Stomach (tissue), 19 donors: Measurements from ENCODE around the gene ZNF587B. TPM values are rescaled to one million over a fixed set of nuclear protein-coding genes. Genes with fewer than 3 reads are reported as not detected.

ENCODE experiments used
- DNase-seq, 2 donors: peaks; one replicate each; pipeline versions ENCODE4 v3.0.0 to v3.0.0-alpha.2; 2013 to 2019
- H3K27ac ChIP-seq, 5 donors: fragments of 200-600 bp in 4 of 5; sonication (generic) in 4 of 5; one replicate each; pipeline ENCODE4 v1.5.1; 2013 to 2019; ENCODE audit warnings: mild to moderate bottlenecking in 1 of 5, moderate library complexity in 1 of 5
- H3K27me3 ChIP-seq, 3 donors: fragments of 200-600 bp; sonication (generic); one replicate each; pipeline ENCODE4 v1.5.1; 2017 to 2019; ENCODE audit warnings: mixed run types in 1 of 3
- H3K36me3 ChIP-seq, 4 donors: fragments of 200-600 bp; sonication (generic); 1 replicate in 3 of 4; 2 replicates in 1 of 4; pipeline ENCODE4 v1.5.1; 2016 to 2019
- H3K4me1 ChIP-seq, 4 donors: fragments of 200-600 bp; sonication (generic); one replicate each; pipeline ENCODE4 v1.5.1; 2016 to 2019
- H3K4me3 ChIP-seq, 4 donors: fragments of 200-600 bp; sonication (generic) in 3 of 4; one replicate each; pipeline ENCODE4 v1.5.1; 2016 to 2019; ENCODE audit warnings: mild to moderate bottlenecking in 1 of 4
- H3K9me3 ChIP-seq, 4 donors: fragments of 200-600 bp; sonication (generic); one replicate each; pipeline ENCODE4 v1.5.1; 2016 to 2019
- CTCF ChIP-seq, 7 experiments: fragments of 450-650 bp in 4 of 7; fragments of 200-600 bp in 3 of 7; sonication (generic) in 3 of 7; IDR thresholded peaks; one replicate each; pipeline ENCODE4 v1.5.1; 2016 to 2019; ENCODE audit warnings: antibody characterized with exemption in 7 of 7, control low read depth in 2 of 7, mild to moderate bottlenecking in 1 of 7
- EP300 ChIP-seq: sonication (generic); formaldehyde crosslinking; IDR thresholded peaks from one replicate; pipeline ENCODE4 v1.6.1; 2017; ENCODE audit warnings: antibody characterized with exemption
- POLR2A ChIP-seq, 4 donors: fragments of 450-650 bp; IDR thresholded peaks; one replicate each; pipeline ENCODE4 v1.6.1; 2016; ENCODE audit warnings: antibody characterized with exemption in 4 of 4, control low read depth in 2 of 4, mild to moderate bottlenecking in 1 of 4, moderate library complexity in 1 of 4
- POLR2AphosphoS5 ChIP-seq, 3 donors: sonication (generic); formaldehyde crosslinking; IDR thresholded peaks; one replicate each; pipeline ENCODE4 v1.6.1; 2016; ENCODE audit warnings: antibody characterized with exemption in 3 of 3
- WGBS, 5 donors: extraction: QIAGEN DNeasy Blood & Tissue Kit in 3 of 5; methylation state at CpG; one replicate each; pipeline versions ENCODE4 v1.1.5 to v1.1.7; 2013 to 2018; 5-methylcytosine and 5-hydroxymethylcytosine counted together
- intact Hi-C: fragments of 100-400 bp; cut with DNase I; formaldehyde crosslinking; loops from one replicate; pipeline ENCODE4 v1.15.1; 2023; ENCODE audit warnings: low total_unique reads
- long read RNA-seq, 10 donors: transcript quantifications; one replicate each; lab custom pipeline, GENCODE V29; 2026
- polyA plus RNA-seq, 3 donors: library from polyadenylated mRNA; stranded (reverse); fragments of 200-250 nt; gene quantifications; one replicate each; pipeline ENCODE4 v1.2.3, GENCODE V29; 2013
- total RNA-seq, 5 donors: library from RNA; depleted of rRNA; stranded (reverse); fragments of >200 nt; gene quantifications; one replicate each; pipeline versions ENCODE4 v1.1.0 to v1.2.3, GENCODE V29; 2014 to 2016
- donor health status: healthy with polysubstance abuse.
- donor health status: Bipolar disorder and iron deficiency.
- donor health status: healthy.

The ZNF587B gene
- total RNA-seq, result 10 to 100 TPM in 4 of 5 donors, not detected in 1; 10.4 to 60.6 (median 18.4) TPM
- polyA plus RNA-seq, result 1 to 10 TPM; 3.0 to 5.2 (median 3.4) TPM
- long read RNA-seq, donor 1, partial matches to known transcripts, result 0 of 1 reads
- long read RNA-seq, donor 1, other reads (novel, unspliced or antisense), result 0 of 1 reads
- long read RNA-seq, donor 2, result 0 reads
- long read RNA-seq, donor 3, result 0 reads
- long read RNA-seq, donor 4, result 0 reads
- long read RNA-seq, donor 5, result 0 reads
- long read RNA-seq, donor 6, partial matches to known transcripts, result 0 of 2 reads
- long read RNA-seq, donor 6, other reads (novel, unspliced or antisense), result 0 of 2 reads
- long read RNA-seq, donor 7, result 0 reads
- long read RNA-seq, donor 8, result 0 reads
- long read RNA-seq, donor 9, partial matches to known transcripts, result 0 of 2 reads
- long read RNA-seq, donor 9, other reads (novel, unspliced or antisense), result 0 of 2 reads
- long read RNA-seq, donor 10, partial matches to known transcripts, result 0 of 1 reads
- long read RNA-seq, donor 10, other reads (novel, unspliced or antisense), result 0 of 1 reads

DNA sequence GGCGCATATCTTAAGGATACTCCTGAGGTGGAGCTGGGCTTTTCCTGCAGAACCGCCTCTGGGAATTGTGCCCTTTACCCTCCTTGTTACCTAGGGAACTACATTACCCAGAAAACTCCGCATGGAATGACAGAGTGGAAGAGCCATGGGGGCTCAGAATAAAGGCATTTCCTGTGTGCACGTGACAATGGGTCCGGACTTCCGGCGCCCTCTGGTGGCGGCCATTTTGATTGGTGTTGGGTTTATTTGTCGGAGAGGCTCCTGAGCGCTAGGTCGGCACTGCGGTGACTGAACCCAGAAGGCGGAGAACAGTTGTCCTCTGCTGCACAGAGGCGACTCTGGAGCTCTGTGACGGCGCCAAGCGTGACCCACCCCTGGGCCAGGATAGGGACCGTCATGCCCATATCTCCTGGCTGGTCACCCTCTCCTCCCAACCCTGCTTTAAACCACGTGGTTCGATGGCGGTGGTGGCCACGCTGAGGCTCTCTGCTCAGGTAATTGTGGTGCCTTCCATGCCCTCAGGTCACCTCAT lies at the start of gene ZNF587B:
TSS of gene ZNF587B (plus strand) at position 229 of the 532 bp plus-strand sequence. CDS start at position 459, 230 bp downstream.
- intact Hi-C loops, result no loop called here
- Histone ChIP-seq H3K27me3 (no peaks in the 10 kb centered on the region), H3K27ac (peak within 1 kb of the TSS in 4 of 5 donors; percentile 13 to 67 (median 52)), H3K36me3 (peaks cover 0 to 15% (median 8%) of the 10 kb centered on the region in 4 donors), H3K4me3 (peak within 1 kb of the TSS; percentile 40 to 44 (median 40)), H3K9me3 (no peaks in the 10 kb centered on the region), H3K4me1 (peaks cover 7 to 36% (median 20%) of the 10 kb centered on the region in 4 donors)
- TF ChIP-seq POLR2A (IDR thresholded peaks at IDR 0.05) (no peak), EP300 (no peak), POLR2AphosphoS5 (IDR thresholded peaks at IDR 0.05) (peak in 1 of 3 donors; percentile 55), CTCF (IDR thresholded peaks at IDR 0.05) (peak in 4 of 7 experiments; percentile 7 to 29 (median 13))
- WGBS, 5 donors, result 31 to 40% (median 38%) methylated on average over 16 to 22 of the region's 22 CpGs
- peak; percentile 51 to 91 for DNase-seq

GRCh38 chr19:57786286-57786685 lies 43.8 kb upstream of the ZNF587B start:
- TF ChIP-seq POLR2AphosphoS5 (IDR thresholded peaks at IDR 0.05) (no peak), POLR2A (IDR thresholded peaks at IDR 0.05) (no peak), EP300 (no peak), CTCF (IDR thresholded peaks at IDR 0.05) (no peak)
- H3K36me3 ChIP-seq, result peaks cover 17 to 98% (median 77%) of the 10 kb centered on the region in 4 donors
- no peak overlapping the region for H3K27ac ChIP-seq
- no peak overlapping the region for H3K4me3 ChIP-seq
- DNase-seq, result no peak
- no peaks in the 10 kb centered on the region for H3K27me3 ChIP-seq
- intact Hi-C loops, result no loop called here
- 92 to 97% (median 94%) methylated on average over 21 to 38 of the region's 38 CpGs for WGBS, 5 donors
- H3K9me3 ChIP-seq, result peaks cover 14 to 97% (median 90%) of the 10 kb centered on the region in 4 donors
- H3K4me1 ChIP-seq, result no peaks in the 10 kb centered on the region

DNA sequence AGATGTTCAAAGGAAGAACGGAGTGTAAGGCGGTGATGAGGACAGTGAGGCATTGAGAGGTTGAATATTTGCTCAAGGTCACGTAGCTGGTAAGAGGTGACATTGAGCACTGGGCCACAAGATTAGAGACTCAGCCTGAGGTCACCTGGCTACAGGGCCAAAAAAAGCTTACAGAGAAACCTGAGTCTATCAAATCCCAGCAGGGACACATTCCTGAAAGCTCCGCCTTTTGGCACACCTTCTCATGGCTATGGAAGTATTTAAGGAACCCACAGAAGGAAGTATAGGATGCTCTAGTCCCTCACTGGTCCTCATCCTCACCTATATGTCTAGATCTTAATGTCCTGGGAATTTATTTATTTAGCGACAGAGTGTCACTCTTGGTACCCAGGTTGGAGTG lies 43.2 kb upstream of the ZNF587B start:
- intact Hi-C loops, result no loop called here
- peaks cover 14 to 91% (median 83%) of the 10 kb centered on the region in 4 donors for H3K9me3 ChIP-seq
- no peak overlapping the region for H3K27ac ChIP-seq
- 84 to 97% (median 91%) methylated on average over 5 of the region's 5 CpGs for WGBS, 5 donors
- H3K4me3 ChIP-seq, result no peak overlapping the region
- no peaks in the 10 kb centered on the region for H3K4me1 ChIP-seq
- no peak for TF ChIP-seq POLR2AphosphoS5 (IDR thresholded peaks at IDR 0.05)
- TF ChIP-seq CTCF (IDR thresholded peaks at IDR 0.05), result no peak
- no peak for TF ChIP-seq EP300
- TF ChIP-seq POLR2A (IDR thresholded peaks at IDR 0.05), result no peak
- no peaks in the 10 kb centered on the region for H3K27me3 ChIP-seq
- peaks cover 12 to 98% (median 77%) of the 10 kb centered on the region in 4 donors for H3K36me3 ChIP-seq
- DNase-seq, result no peak

- no peak overlapping the region for H3K4me3 ChIP-seq
Measured at GRCh38 chr19:57788114-57788692, 41.9 kb upstream of the ZNF587B start.

More at GRCh38 chr19:57788114-57788692, 41.9 kb upstream of the ZNF587B start:
- peaks cover 21 to 98% (median 79%) of the 10 kb centered on the region in 4 donors for H3K36me3 ChIP-seq
- intact Hi-C loops, result no loop called here
- H3K9me3 ChIP-seq, result peaks cover 14 to 79% (median 71%) of the 10 kb centered on the region in 4 donors
- H3K27ac ChIP-seq, result no peak overlapping the region
- DNase-seq, result no peak
- TF ChIP-seq EP300 (no peak), CTCF (IDR thresholded peaks at IDR 0.05) (no peak), POLR2AphosphoS5 (IDR thresholded peaks at IDR 0.05) (no peak), POLR2A (IDR thresholded peaks at IDR 0.05) (no peak)
- no peaks in the 10 kb centered on the region for H3K4me1 ChIP-seq
- H3K27me3 ChIP-seq, result no peaks in the 10 kb centered on the region
